Myocyte (in vitro differentiated cells): ENCODE results near the gene ZNF528. TPM values are rescaled to one million over a fixed set of nuclear protein-coding genes. Genes with fewer than 3 reads are reported as not detected.

ENCODE experiments used
- DNase-seq: peaks from one replicate; pipeline ENCODE4 v3.0.0-alpha.2; 2012; ENCODE audit warnings: low read depth
- polyA plus RNA-seq: library from polyadenylated mRNA; unstranded; fragments of >200 nt; gene quantifications from one replicate; pipeline ENCODE4 v1.2.1, GENCODE V29; 2012; ENCODE audit warnings: missing spikeins
- total RNA-seq: library from RNA; depleted of rRNA; stranded (reverse); fragments of >200 nt; gene quantifications from 2 replicates; pipeline ENCODE4 v1.2.3, GENCODE V29; 2014

Gene ZNF528
- 8.7 and 26.8 TPM in 2 replicates for total RNA-seq
- polyA plus RNA-seq: 12.8 TPM

- peak; percentile 89 for DNase-seq
Measured at GRCh38 chr19:52397310-52398080, at the start of gene ZNF528. Gene ZNF528 (plus strand): TSS chr19:52397849. CDS start chr19:52402014, 4,165 bp downstream.

- no peak for DNase-seq
Measured at GRCh38 chr19:52351512-52351911, 46.1 kb upstream of the ZNF528 start.

DNA sequence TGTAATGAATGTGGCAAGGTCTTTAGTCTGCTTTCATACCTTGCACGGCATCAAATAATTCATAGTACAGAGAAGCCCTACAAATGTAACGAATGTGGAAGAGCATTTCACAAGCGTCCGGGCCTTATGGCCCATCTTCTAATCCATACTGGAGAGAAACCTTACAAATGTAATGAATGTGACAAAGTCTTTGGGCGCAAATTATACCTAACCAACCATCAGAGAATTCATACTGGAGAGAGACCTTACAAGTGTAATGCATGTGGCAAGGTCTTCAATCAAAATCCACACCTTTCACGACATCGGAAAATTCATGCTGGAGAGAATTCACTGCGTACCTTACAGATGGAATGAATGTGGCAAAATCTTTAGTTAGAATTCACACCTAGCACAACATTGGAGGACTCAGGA lies 31.2 kb upstream of the ZNF528 start:
- no peak for DNase-seq

- DNase-seq: peak; percentile 93
Measured at GRCh38 chr19:52369559-52370340, 27.9 kb upstream of the ZNF528 start, which contains the start of gene ZNF880. Gene ZNF880 (plus strand): TSS chr19:52369923. CDS start chr19:52369966, 43 bp downstream.

GRCh38 chr19:52370341-52370710 lies 27.3 kb upstream of the ZNF528 start:
- DNase-seq: no peak

GRCh38 chr19:52391135-52391534 lies 6.5 kb upstream of the ZNF528 start:
- DNase-seq: no peak

- DNase-seq: peak; percentile 12
Measured at GRCh38 chr19:52398081-52398441, 412 bp downstream of the ZNF528 start.

DNA sequence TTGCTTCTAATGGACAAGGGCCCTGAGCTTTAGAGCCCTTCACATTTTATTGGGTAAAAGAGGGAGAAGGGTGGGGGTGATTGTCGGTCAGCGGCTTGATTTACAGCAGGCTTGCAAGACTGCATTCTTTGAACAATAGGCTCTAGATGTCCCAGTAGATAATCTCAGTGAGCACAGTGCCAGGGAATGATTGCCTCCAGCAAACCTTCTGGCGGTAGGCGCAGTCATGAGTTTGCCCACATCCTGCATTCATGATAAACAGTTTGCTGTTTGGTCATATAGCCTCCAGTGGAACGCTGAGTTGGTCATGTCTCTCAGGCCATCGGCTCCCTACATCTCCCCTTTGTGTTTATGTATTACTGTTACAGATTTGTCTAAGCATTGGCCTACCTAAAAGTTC lies 12.6 kb downstream of the ZNF528 start:
- DNase-seq: no peak

GRCh38 chr19:52415711-52416110 lies 18.1 kb downstream of the ZNF528 start:
- DNase-seq: no peak

- DNase-seq: no peak
Measured at GRCh38 chr19:52428937-52429336, 31.3 kb downstream of the ZNF528 start, which contains the start of gene ZNF534. Gene ZNF534 (plus strand): TSS chr19:52429148. CDS start chr19:52431475, 2,327 bp downstream.

GRCh38 chr19:52442179-52442578 lies 44.5 kb downstream of the ZNF528 start:
- no peak for DNase-seq

DNA sequence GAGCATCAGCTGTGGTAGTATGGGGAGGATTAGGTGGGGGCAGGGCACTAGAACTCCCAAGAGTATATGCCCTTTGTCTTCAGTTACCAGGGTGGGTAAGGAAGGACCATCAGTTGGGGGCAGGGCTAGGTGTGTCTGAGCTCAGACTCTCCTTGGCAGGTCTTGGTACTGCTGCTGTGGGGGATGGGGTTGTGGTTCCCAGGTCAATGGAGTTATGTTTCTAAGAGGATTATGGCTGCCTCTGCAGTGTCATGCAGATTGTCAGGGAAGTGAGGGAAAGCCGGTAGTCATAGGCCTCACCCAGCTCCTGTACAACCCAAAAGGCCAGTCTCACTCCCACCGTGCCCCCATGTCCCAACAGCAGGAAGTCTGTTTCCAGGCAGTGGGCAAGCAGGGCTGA lies 46.9 kb downstream of the ZNF528 start:
- DNase-seq: no peak

DNA sequence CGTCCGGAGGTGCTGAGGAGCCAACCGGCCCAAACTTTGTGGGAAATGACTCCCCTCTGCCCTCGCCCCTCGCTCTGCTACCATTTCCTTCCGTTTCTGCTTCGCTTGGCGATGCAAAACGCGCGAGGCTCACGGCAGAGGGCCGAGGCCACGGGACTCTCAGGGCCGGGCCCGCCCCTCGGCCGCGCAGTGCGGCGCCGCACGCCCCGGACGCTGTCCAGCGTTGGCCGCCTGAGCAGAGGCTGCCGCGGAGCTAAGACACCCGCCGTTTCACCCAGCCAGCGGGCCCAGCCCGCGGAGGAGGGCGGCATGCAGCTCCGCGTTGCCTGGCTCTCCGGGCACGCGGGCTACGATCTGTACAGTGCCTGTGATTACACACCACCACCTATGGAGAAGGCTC lies 53.6 kb downstream of the ZNF528 start:
- DNase-seq: no peak

DNA sequence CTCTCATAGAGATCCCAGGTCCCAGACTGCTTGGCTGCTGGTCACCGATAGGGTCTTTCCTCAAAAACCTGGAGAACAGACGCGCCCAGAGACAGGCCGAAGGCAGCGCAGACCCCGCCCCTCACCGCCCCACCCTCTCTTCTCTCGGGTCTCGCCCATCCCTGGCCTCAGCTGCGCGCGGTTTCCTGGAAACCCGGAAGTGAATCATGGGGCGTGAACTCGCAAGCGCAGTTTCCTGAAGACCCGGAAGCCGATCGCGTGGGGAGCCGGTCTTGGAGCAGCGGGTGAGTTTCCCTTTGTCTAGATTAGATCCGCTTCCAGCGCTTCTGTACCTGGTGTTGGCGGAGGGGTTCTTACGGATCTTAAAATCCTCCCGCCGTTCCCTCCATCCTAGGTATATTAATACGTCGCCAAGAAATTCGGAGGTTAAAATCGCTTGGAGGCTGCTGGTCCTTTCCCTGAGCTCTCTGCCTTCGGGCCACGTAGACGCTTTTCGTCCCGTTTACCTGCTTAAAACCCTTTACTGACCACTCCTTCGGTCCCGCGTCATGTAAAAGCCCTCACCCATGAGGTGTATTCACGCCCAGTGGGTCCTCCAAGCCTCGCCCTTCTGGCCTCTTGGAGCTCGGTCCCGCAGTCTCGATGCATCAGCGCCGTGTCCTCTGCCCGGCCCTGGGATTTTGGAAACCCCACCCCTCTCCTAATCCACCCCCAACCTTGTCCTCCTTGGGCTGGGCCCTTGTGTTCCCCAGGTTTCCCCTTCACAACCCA lies 55.9 kb downstream of the ZNF528 start, which contains the start of gene ZNF578:
Gene ZNF578 (plus strand): TSS at position 230 of the 771 bp plus-strand sequence. CDS start 48,293 bp downstream, outside the sequence.
- DNase-seq: peak; percentile 87

DNA sequence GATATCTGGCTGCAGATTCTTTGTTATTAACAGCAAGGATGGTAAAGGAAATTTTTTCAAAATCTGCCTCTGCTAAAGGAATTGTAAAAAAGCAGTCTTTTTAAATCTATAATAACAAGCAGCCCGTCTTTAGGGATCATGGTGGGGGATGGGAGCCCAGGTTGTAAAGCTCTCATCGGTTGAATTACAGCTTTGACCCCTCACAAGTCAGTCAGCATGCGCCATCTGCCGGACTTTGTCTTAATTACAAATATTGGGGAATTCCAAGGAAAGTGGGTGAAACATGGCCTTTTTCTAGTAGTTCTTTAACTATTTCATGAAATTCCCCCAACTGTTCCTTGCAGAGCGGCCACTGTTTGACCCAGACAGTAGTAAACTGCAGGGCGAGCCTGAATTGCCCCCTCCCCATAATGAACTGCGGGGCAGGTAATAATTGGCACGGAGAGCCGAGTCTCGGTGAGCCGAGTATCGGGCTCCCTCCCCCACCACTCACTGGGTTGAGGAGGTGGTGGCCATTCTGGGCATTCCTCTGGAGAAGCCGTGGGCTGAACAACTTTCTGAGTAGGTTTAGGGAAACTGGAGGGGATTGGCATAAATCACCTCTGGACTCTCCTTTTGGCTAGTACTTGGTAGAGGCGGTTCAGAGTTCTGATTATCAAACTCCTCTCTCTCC lies 67.3 kb downstream of the ZNF528 start:
- DNase-seq: no peak

Other genes with a start within 250 kb of the ZNF528 start
- gene ZNF836, start 226.2 kb upstream of the ZNF528 start, total RNA-seq: 4.5 and 4.8 TPM in 2 replicates
- 351 and 428 TPM in 2 replicates for gene PPP2R1A, start 207.8 kb upstream of the ZNF528 start, total RNA-seq
- 12.1 and 12.7 TPM in 2 replicates for gene ZNF766, start 128.3 kb upstream of the ZNF528 start, total RNA-seq
- 6.6 and 8.3 TPM in 2 replicates for gene ZNF480, start 100.7 kb upstream of the ZNF528 start, total RNA-seq
- gene ZNF610, start 61.6 kb upstream of the ZNF528 start, total RNA-seq: 3.3 and 4.4 TPM in 2 replicates
- 18.1 and 50.1 TPM in 2 replicates for gene ZNF880, start 27.9 kb upstream of the ZNF528 start, total RNA-seq
- 0.05 and 0.08 TPM in 2 replicates for gene ZNF534, start 31.3 kb downstream of the ZNF528 start, total RNA-seq
- 2.2 and 4.7 TPM in 2 replicates for gene ZNF578, start 55.7 kb downstream of the ZNF528 start, total RNA-seq
- 16.8 and 16.9 TPM in 2 replicates for gene ZNF808, start 129.8 kb downstream of the ZNF528 start, total RNA-seq
- gene ZNF701, start 172.4 kb downstream of the ZNF528 start, total RNA-seq: 5.5 and 6.2 TPM in 2 replicates
- gene ZNF83, start 240.5 kb downstream of the ZNF528 start, total RNA-seq: 36.3 and 46.6 TPM in 2 replicates